Gastroesophageal sphincter (tissue), 3 donors: ENCODE measurements around the gene ITCH.

Experiments used
- CTCF ChIP-seq, 4 experiments: fragments of 200-600 bp in 2 of 4; fragments of 450-650 bp in 2 of 4; sonication (generic) in 1 of 4; IDR thresholded peaks; one replicate each; pipeline ENCODE4 v1.5.1; 2017 to 2019; ENCODE audit warnings: antibody characterized with exemption in 4 of 4, mild to moderate bottlenecking in 2 of 4, moderate library complexity in 2 of 4
- EP300 ChIP-seq: sonication (generic); formaldehyde crosslinking; IDR thresholded peaks from one replicate; pipeline ENCODE4 v1.6.1; 2017; ENCODE audit warnings: antibody characterized with exemption, mild to moderate bottlenecking
- POLR2A ChIP-seq, 2 donors: fragments of 450-650 bp; IDR thresholded peaks; one replicate each; pipeline ENCODE4 v1.6.1; 2017; ENCODE audit warnings: antibody characterized with exemption in 2 of 2, mild to moderate bottlenecking in 2 of 2, moderate library complexity in 1 of 2

- TF ChIP-seq CTCF (IDR thresholded peaks at IDR 0.05) (no peak), POLR2A (IDR thresholded peaks at IDR 0.05) (no peak), EP300 (no peak)
Measured at GRCh38 chr20:34530342-34530741, 167.3 kb downstream of the ITCH start.
